Measurements from ENCODE around the gene VILL. TPM values are rescaled to one million over a fixed set of nuclear protein-coding genes. Genes with fewer than 3 reads are reported as not detected.

The VILL gene
- total RNA-seq, 1 experiment from 2014 or later = 5.7 TPM

DNA sequence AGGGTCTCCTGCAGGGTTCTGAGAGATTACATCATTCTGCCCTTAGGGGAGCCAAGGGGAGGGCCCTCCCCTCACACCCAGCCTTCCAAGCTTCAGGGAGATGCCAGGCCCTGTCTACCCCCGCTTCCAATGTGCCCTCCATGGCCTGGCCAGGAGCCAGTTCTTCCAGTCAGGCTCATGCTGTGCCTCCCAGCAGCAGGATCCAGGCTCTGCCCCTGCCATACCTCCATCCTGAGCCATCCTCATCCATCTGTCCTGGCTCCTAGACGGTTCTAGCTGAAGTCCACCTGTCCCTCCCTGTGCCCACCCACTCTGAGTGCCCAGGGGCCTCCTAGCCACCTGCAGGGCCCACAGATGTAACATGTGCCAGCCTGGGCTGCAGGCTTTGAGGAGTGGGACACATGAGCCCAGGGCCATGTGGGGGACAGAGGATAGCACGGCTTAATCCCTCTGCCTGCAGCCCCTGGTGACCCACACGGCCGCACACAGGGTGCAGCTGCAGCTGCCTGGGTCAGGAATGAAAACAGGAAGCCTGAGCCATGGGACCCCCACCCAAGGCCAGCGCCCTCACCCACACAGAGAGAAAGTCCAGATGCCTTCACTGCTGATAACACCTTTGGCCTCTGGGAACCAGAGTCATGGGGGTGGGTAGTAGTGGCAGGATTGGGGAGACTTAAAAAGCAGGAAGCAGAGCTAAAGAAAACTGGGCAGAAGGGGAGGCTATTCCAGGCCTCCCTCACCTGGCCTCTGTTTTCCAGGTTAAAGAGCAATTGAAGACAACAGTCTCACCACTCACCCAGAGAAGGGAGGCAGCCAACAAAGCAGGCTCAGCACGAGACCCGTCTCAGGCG, 27.1 kb downstream of the VILL start:
- intact Hi-C loops (cut with micrococcal nuclease; ENCODE audit: unreplicated experiment) (no loop called here), in situ Hi-C loops (cut with HindIII; ENCODE audit: low pct_unique_long_range_greater_than_20kb, low sequenced_read_pairs) (no loop called here)
- Histone ChIP-seq H3K27me3 (ENCODE audit: control insufficient read depth, insufficient read depth, low read length) (no peaks in the 10 kb centered on the region), H3K9me3 (ENCODE audit: control insufficient read depth, insufficient read depth, low read depth, low read length) (no peaks in the 10 kb centered on the region), H3K27ac (ENCODE audit: low read length) (no peak overlapping the region), H3K4me1 (ENCODE audit: control insufficient read depth, insufficient read depth, low read length) (no peaks in the 10 kb centered on the region), H3K36me3 (ENCODE audit: control insufficient read depth, insufficient read depth, low read length) (no peaks in the 10 kb centered on the region), H3K4me3 (ENCODE audit: low read depth in 2 of 2, low read length in 2 of 2) (no peak overlapping the region)
- no peak for TF ChIP-seq SIN3A (IDR thresholded peaks at IDR 0.05; ENCODE audit: borderline replicate concordance, insufficient read depth, low read depth, low read length)
- TF ChIP-seq TCF7L2 (IDR thresholded peaks at IDR 0.05; ENCODE audit: low read depth, low read length) = no peak
- TF ChIP-seq REST (IDR thresholded peaks at IDR 0.05; ENCODE audit: insufficient read depth in 1 of 2, low read depth in 2 of 2, low read length in 1 of 2) = no peak
- no peak for TF ChIP-seq CTCF (IDR thresholded peaks at IDR 0.05)
- TF ChIP-seq POLR2AphosphoS5 (IDR thresholded peaks at IDR 0.05; ENCODE audit: low read depth, low read length) = no peak
- DNase-seq (ENCODE audit: low read depth, low spot score) = no peak
- BruUV-seq (replicated peaks) = no TSS peak
- POLR2A ChIA-PET = no interaction called here
- CTCF ChIA-PET = no interaction called here
- ATAC-seq = no peak

GRCh38 chr3:38018296-38019266, 28.0 kb downstream of the VILL start:
- Histone ChIP-seq H3K4me1 (ENCODE audit: control insufficient read depth, insufficient read depth, low read length) (no peaks in the 10 kb centered on the region), H3K27me3 (ENCODE audit: control insufficient read depth, insufficient read depth, low read length) (no peaks in the 10 kb centered on the region), H3K27ac (ENCODE audit: low read length) (no peak overlapping the region), H3K36me3 (ENCODE audit: control insufficient read depth, insufficient read depth, low read length) (no peaks in the 10 kb centered on the region), H3K4me3 (ENCODE audit: low read depth in 2 of 2, low read length in 2 of 2) (no peak overlapping the region), H3K9me3 (ENCODE audit: control insufficient read depth, insufficient read depth, low read depth, low read length) (no peaks in the 10 kb centered on the region)
- no TSS peak for BruUV-seq (replicated peaks)
- intact Hi-C loops (cut with micrococcal nuclease; ENCODE audit: unreplicated experiment) = no loop called here
- TF ChIP-seq POLR2AphosphoS5 (IDR thresholded peaks at IDR 0.05; ENCODE audit: low read depth, low read length) (no peak), CTCF (IDR thresholded peaks at IDR 0.05) (no peak), REST (IDR thresholded peaks at IDR 0.05; ENCODE audit: insufficient read depth in 1 of 2, low read depth in 2 of 2, low read length in 1 of 2) (no peak), TCF7L2 (IDR thresholded peaks at IDR 0.05; ENCODE audit: low read depth, low read length) (no peak), SIN3A (IDR thresholded peaks at IDR 0.05; ENCODE audit: borderline replicate concordance, insufficient read depth, low read depth, low read length) (no peak)
- in situ Hi-C loops (cut with HindIII; ENCODE audit: low pct_unique_long_range_greater_than_20kb, low sequenced_read_pairs) = no loop called here
- POLR2A ChIA-PET = no interaction called here
- CTCF ChIA-PET = no interaction called here
- DNase-seq (ENCODE audit: low read depth, low spot score) = no peak
- ATAC-seq = no peak

Measured in Panc1 (cell line).